Panc1 (cell line): ENCODE measurements around the gene TTC34.

ENCODE experiments used
- POLR2AphosphoS5 ChIP-seq: IDR thresholded peaks from 2 replicates; pipeline ENCODE4 v1.6.1; 2012; ENCODE audit warnings: mild to moderate bottlenecking, low read depth, low read length, moderate library complexity
- SIN3A ChIP-seq: IDR thresholded peaks from 2 replicates; pipeline ENCODE4 v1.6.1; 2012; ENCODE audit warnings: low read depth, mild to moderate bottlenecking, low read length, moderate library complexity, borderline replicate concordance; ENCODE audit not compliant: insufficient read depth
- TF ChIP-seq, protein P1 (sequence below), 2 experiments: IDR thresholded peaks; 2 replicates each; pipeline ENCODE4 v1.6.1; 2011 to 2012; ENCODE audit warnings: low read depth in 2 of 2, control low read depth in 1 of 2, low read length in 1 of 2, mild to moderate bottlenecking in 1 of 2, moderate library complexity in 1 of 2; ENCODE audit not compliant: insufficient read depth in 1 of 2
- TF ChIP-seq, protein P2 (sequence below): fragments of 450-650 bp; IDR thresholded peaks from 2 replicates; pipeline ENCODE4 v1.5.1; 2017; ENCODE audit warnings: mild to moderate bottlenecking

DNA sequence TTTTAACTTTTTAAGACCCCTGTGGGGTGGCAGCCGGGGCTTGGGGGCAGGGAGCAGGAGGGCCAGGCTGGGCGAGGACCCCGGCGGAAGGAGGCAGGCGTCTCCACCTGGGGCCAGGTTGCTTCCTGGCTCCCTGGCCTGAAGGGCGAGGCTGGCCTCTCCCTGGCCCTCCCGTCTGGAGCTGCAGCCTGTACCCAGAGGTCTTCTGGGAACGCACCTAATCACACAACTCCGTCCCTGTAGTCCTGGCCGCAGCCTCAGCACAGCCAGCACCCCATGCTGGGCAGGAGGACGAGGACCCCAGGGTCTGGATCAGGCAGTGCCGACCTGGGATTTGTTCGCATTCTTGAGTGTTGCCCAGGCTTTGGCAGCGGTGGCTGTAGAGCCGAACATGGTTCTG lies 14.1 kb upstream of the TTC34 start:
- TF ChIP-seq, protein P1, sequence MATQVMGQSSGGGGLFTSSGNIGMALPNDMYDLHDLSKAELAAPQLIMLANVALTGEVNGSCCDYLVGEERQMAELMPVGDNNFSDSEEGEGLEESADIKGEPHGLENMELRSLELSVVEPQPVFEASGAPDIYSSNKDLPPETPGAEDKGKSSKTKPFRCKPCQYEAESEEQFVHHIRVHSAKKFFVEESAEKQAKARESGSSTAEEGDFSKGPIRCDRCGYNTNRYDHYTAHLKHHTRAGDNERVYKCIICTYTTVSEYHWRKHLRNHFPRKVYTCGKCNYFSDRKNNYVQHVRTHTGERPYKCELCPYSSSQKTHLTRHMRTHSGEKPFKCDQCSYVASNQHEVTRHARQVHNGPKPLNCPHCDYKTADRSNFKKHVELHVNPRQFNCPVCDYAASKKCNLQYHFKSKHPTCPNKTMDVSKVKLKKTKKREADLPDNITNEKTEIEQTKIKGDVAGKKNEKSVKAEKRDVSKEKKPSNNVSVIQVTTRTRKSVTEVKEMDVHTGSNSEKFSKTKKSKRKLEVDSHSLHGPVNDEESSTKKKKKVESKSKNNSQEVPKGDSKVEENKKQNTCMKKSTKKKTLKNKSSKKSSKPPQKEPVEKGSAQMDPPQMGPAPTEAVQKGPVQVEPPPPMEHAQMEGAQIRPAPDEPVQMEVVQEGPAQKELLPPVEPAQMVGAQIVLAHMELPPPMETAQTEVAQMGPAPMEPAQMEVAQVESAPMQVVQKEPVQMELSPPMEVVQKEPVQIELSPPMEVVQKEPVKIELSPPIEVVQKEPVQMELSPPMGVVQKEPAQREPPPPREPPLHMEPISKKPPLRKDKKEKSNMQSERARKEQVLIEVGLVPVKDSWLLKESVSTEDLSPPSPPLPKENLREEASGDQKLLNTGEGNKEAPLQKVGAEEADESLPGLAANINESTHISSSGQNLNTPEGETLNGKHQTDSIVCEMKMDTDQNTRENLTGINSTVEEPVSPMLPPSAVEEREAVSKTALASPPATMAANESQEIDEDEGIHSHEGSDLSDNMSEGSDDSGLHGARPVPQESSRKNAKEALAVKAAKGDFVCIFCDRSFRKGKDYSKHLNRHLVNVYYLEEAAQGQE (IDR thresholded peaks at IDR 0.05; ENCODE audit: insufficient read depth in 1 of 2, low read depth in 2 of 2, low read length in 1 of 2) = no peak
- TF ChIP-seq, protein P2, sequence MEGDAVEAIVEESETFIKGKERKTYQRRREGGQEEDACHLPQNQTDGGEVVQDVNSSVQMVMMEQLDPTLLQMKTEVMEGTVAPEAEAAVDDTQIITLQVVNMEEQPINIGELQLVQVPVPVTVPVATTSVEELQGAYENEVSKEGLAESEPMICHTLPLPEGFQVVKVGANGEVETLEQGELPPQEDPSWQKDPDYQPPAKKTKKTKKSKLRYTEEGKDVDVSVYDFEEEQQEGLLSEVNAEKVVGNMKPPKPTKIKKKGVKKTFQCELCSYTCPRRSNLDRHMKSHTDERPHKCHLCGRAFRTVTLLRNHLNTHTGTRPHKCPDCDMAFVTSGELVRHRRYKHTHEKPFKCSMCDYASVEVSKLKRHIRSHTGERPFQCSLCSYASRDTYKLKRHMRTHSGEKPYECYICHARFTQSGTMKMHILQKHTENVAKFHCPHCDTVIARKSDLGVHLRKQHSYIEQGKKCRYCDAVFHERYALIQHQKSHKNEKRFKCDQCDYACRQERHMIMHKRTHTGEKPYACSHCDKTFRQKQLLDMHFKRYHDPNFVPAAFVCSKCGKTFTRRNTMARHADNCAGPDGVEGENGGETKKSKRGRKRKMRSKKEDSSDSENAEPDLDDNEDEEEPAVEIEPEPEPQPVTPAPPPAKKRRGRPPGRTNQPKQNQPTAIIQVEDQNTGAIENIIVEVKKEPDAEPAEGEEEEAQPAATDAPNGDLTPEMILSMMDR = no peak
- no peak for TF ChIP-seq POLR2AphosphoS5
- no peak for TF ChIP-seq SIN3A
